ENCODE data around the gene MTHFR.

The MTHFR gene

GRCh38 chr1:11805422-11806306, at the start of gene MTHFR, which contains the start of gene CLCN6:
Gene MTHFR, minus strand, starts transcription at chr1:11805964. Its CDS starts 2,848 bp downstream, at chr1:11803116.
Gene CLCN6, plus strand, starts transcription at chr1:11806191. Its CDS starts 72 bp downstream, at chr1:11806263.
- TF ChIP-seq CTCF (IDR thresholded peaks at IDR 0.05; ENCODE audit: insufficient read depth, missing control alignments): no peak
- FAIRE-seq (no peak), DNase-seq (ENCODE audit: insufficient read length, low spot score) (peak; percentile 64)

- DNase-seq (ENCODE audit: insufficient read length, low spot score) (no peak), FAIRE-seq (no peak)
Observed at GRCh38 chr1:11855430-11855829, 49.7 kb upstream of the MTHFR start.

GRCh38 chr1:11854519-11854918, 48.8 kb upstream of the MTHFR start:
- FAIRE-seq (no peak), DNase-seq (ENCODE audit: insufficient read length, low spot score) (no peak)
- no peak for TF ChIP-seq CTCF (IDR thresholded peaks at IDR 0.05; ENCODE audit: insufficient read depth, missing control alignments)

More at GRCh38 chr1:11855430-11855829, 49.7 kb upstream of the MTHFR start:
- no peak for TF ChIP-seq CTCF (IDR thresholded peaks at IDR 0.05; ENCODE audit: insufficient read depth, missing control alignments)

- DNase-seq (ENCODE audit: insufficient read length, low spot score): no peak
- FAIRE-seq: no peak
- TF ChIP-seq CTCF (IDR thresholded peaks at IDR 0.05; ENCODE audit: insufficient read depth, missing control alignments): no peak
Observed at GRCh38 chr1:11851180-11851579, 45.4 kb upstream of the MTHFR start.

GRCh38 chr1:11850156-11850555, 44.4 kb upstream of the MTHFR start:
- DNase-seq (ENCODE audit: insufficient read length, low spot score): no peak
- no peak for FAIRE-seq
- no peak for TF ChIP-seq CTCF (IDR thresholded peaks at IDR 0.05; ENCODE audit: insufficient read depth, missing control alignments)

GRCh38 chr1:11848373-11848700, 42.6 kb upstream of the MTHFR start:
- DNase-seq (ENCODE audit: insufficient read length, low spot score) (no peak), FAIRE-seq (no peak)
- TF ChIP-seq CTCF (IDR thresholded peaks at IDR 0.05; ENCODE audit: insufficient read depth, missing control alignments): no peak

All from D721Med (cell line).